WERI-Rb-1 (cell line): ENCODE results near the gene CCER1.

ENCODE experiments used
- DNase-seq: peaks from one replicate; pipeline ENCODE4 v3.0.0-alpha.2; 2020
- H3K27ac ChIP-seq: fragments of 250-450 bp; sonication (Bioruptor Pico); 2 replicates; pipeline ENCODE4 v1.5.1; 2020; ENCODE audit warnings: mild to moderate bottlenecking, moderate library complexity
- H3K27me3 ChIP-seq: fragments of 250-450 bp; sonication (Bioruptor Pico); 2 replicates; pipeline ENCODE4 v1.5.1; 2021; ENCODE audit warnings: mild to moderate bottlenecking, low read depth, moderate library complexity; ENCODE audit not compliant: insufficient read depth, severe bottlenecking
- H3K36me3 ChIP-seq: fragments of 250-450 bp; sonication (Bioruptor Pico); 2 replicates; pipeline ENCODE4 v1.5.1; 2020; ENCODE audit warnings: mild to moderate bottlenecking, moderate library complexity
- H3K4me3 ChIP-seq: 2 replicates; pipeline ENCODE4 v1.5.1; 2011; ENCODE audit warnings: low read depth, mild to moderate bottlenecking, control low read depth, low read length
- H3K9me3 ChIP-seq: fragments of 250-450 bp; sonication (Bioruptor Pico); 2 replicates; pipeline ENCODE4 v1.5.1; 2021; ENCODE audit warnings: mild to moderate bottlenecking, moderate library complexity; ENCODE audit not compliant: severe bottlenecking
- CTCF ChIP-seq: IDR thresholded peaks from 2 replicates; pipeline ENCODE4 v1.5.1; 2011; ENCODE audit warnings: low read depth, mild to moderate bottlenecking, control low read depth, inconsistent platforms, low read length

Gene CCER1

DNA sequence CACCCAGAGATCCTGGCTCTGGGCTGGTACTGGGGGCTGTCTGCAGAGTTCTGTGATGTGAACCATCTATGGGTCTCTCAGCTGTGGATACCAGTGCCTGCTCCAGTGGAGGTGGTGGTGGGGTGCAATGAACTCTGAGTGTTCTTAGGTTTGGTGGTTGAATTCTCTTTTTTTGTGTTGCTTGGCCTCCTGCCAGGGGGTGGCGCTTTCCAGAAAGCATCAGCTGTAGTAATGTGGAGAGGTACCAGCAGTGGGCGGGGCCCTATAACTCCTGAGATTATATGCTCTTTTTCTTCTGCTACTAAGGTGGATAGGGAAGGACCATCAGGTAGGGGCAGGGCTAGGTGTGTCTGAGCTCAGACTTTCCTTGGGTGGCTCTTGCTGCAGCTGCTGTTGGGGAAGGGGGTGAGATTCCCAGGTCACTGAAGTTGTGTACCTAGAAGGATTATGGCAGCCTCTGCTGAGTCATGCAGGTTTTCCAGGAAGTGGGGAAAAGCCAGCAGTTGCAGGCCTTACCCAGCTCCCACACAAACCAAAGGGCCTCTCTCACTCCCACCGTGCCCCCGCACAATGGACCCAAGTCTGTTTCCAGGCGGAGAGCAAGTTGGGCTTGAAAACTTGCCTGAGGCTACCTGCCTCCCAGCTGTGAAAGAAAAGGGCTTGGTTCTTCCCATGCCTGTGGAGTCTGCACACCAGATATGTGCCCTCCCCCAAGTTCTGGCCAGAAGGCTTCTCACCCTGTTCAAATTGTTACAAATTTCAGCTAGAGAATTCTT, 18.6 kb downstream of the CCER1 start:
- H3K36me3 ChIP-seq: no peaks in the 10 kb centered on the region
- no peak for TF ChIP-seq CTCF
- peaks cover 9% of the 10 kb centered on the region for H3K9me3 ChIP-seq
- H3K27me3 ChIP-seq: no peaks in the 10 kb centered on the region
- no peak overlapping the region for H3K27ac ChIP-seq
- peak; percentile 11 for DNase-seq
- no peak overlapping the region for H3K4me3 ChIP-seq

DNA sequence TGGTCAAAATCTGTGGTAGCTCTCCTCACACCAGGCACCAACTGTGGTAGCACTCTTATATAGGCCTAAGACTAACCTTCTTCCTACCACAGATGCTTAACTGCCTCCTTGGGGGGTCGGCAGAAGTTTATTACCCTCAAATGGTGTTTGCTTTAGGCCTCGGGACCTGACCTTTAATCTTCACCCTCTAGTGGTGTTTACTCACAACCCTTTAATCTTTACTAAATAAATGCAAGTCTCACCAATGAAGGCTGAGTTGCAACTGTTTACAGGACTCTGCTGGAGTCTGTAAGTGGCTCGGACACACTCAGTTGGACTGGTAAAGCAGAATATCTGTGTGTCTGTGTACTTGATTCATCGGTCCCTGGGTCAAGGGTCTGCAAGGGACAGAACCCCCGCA, 29.4 kb downstream of the CCER1 start:
- H3K27me3 ChIP-seq: no peaks in the 10 kb centered on the region
- no peak for TF ChIP-seq CTCF
- no peak for DNase-seq
- H3K4me3 ChIP-seq: no peak overlapping the region
- H3K27ac ChIP-seq: no peak overlapping the region
- H3K9me3 ChIP-seq: peaks cover 6% of the 10 kb centered on the region
- H3K36me3 ChIP-seq: no peaks in the 10 kb centered on the region

- H3K4me3 ChIP-seq: no peak overlapping the region
- DNase-seq: no peak
- H3K27ac ChIP-seq: no peak overlapping the region
- no peaks in the 10 kb centered on the region for H3K27me3 ChIP-seq
- no peak for TF ChIP-seq CTCF
- H3K9me3 ChIP-seq: peaks cover 2% of the 10 kb centered on the region
- H3K36me3 ChIP-seq: no peaks in the 10 kb centered on the region
These were observed 30.6 kb downstream of the CCER1 start for GRCh38 chr12:90924406-90924805.

DNA sequence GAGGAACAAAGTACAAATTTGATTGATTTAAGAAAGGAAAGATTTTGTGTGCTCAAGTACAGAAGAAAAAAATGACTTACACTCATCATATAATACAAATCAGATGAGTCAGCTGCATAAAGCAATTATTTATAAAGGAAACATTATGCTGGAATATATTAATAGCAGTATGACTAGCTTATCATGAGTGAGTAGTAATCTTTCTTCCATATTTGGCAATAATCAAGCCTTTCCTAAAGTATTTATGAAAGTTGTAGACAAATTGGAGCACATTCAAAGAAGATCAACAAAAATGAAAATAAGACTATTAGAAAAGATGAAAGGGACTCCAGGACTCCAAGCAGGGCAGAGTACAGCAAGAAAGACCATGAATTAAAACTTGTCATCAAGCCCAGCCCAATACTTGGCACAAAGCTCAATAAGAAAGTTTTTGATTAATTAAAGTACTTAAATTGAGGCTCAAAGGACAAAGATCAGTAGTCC, 32.8 kb downstream of the CCER1 start:
- TF ChIP-seq CTCF: no peak
- no peak overlapping the region for H3K4me3 ChIP-seq
- H3K36me3 ChIP-seq: no peaks in the 10 kb centered on the region
- H3K27ac ChIP-seq: no peak overlapping the region
- H3K9me3 ChIP-seq: no peaks in the 10 kb centered on the region
- DNase-seq: no peak
- H3K27me3 ChIP-seq: no peaks in the 10 kb centered on the region

GRCh38 chr12:90921536-90921935, 33.4 kb downstream of the CCER1 start:
- no peaks in the 10 kb centered on the region for H3K9me3 ChIP-seq
- H3K27me3 ChIP-seq: no peaks in the 10 kb centered on the region
- H3K27ac ChIP-seq: no peak overlapping the region
- H3K36me3 ChIP-seq: no peaks in the 10 kb centered on the region
- DNase-seq: no peak
- no peak for TF ChIP-seq CTCF
- no peak overlapping the region for H3K4me3 ChIP-seq

DNA sequence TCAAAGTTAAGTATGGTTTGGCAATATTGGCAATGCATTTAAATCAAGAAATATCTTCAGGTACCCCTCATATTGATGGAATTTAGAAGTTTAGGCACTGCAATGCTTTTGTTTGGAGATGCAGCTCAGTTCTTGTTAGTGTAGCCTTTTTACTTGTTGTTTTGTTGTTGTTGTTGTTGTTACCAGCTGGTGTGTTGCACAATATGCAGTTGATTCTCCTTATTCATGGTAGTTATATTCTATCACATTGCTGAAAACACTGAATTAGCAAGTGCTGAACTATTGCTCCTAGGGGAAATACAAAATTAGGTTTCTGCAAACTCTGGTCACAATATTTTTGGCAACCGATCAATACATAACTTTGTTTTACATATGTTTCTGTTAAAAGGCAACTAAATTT, 34.8 kb downstream of the CCER1 start:
- no peaks in the 10 kb centered on the region for H3K36me3 ChIP-seq
- no peak for TF ChIP-seq CTCF
- no peak for DNase-seq
- H3K4me3 ChIP-seq: no peak overlapping the region
- no peak overlapping the region for H3K27ac ChIP-seq
- H3K27me3 ChIP-seq: no peaks in the 10 kb centered on the region
- H3K9me3 ChIP-seq: no peaks in the 10 kb centered on the region
